ENCODE data around the gene TAP2. TPM values are rescaled to one million over a fixed set of nuclear protein-coding genes. Genes with fewer than 3 reads are reported as not detected.
"Not testable (repeated sequence)": the region's sequence is repeated elsewhere in the genome, so short reads cannot be mapped to it uniquely, and the experiment has no call there.

TAP2 gene
- total and polyA plus RNA-seq, 2 donors from 2014 or later = 25.4 to 37.6 TPM

- no peak overlapping the region for H3K4me3 ChIP-seq (ENCODE audit: low read length in 3 of 3)
- H3K27me3 ChIP-seq (ENCODE audit: control insufficient read depth, insufficient read depth, low read length) = no peaks in the 10 kb centered on the region
- H3K9ac ChIP-seq (ENCODE audit: low read length in 3 of 3) = no peak overlapping the region
- TF ChIP-seq CTCF (IDR thresholded peaks at IDR 0.05; ENCODE audit: borderline replicate concordance, extremely low read depth, insufficient read depth) = peak; percentile 63
- no peaks in the 10 kb centered on the region for H3K36me3 ChIP-seq (ENCODE audit: control insufficient read depth in 2 of 3, insufficient read depth in 3 of 3, low read length in 3 of 3)
- intact Hi-C loops (cut with DNase I) = no loop called here
- FAIRE-seq (peak; percentile 88), DNase-seq (peak in 2 of 5 donors; percentile 83 to 92)
- H3K4me1 ChIP-seq (ENCODE audit: control insufficient read depth in 2 of 3, insufficient read depth in 2 of 3, low read depth in 1 of 3, low read length in 3 of 3) = peaks cover 0 to 4% (median 2%) of the 10 kb centered on the region in 3 donors
- H3K27ac ChIP-seq (ENCODE audit: low read depth in 2 of 2, low read length in 2 of 2) = no peak overlapping the region
- no peaks in the 10 kb centered on the region for H3K9me3 ChIP-seq (ENCODE audit: control insufficient read depth in 2 of 3, insufficient read depth in 1 of 3, low read length in 3 of 3)
Measured at GRCh38 chr6:32885698-32886286, 47.3 kb upstream of the TAP2 start.

GRCh38 chr6:32883789-32884188 is 45.2 kb upstream of the TAP2 start:
- H3K4me3 ChIP-seq (ENCODE audit: low read length in 3 of 3) = no peak overlapping the region
- H3K9ac ChIP-seq (ENCODE audit: low read length in 3 of 3) = no peak overlapping the region
- DNase-seq (peak in 2 of 5 donors; percentile 29 to 77), FAIRE-seq (no peak)
- H3K27me3 ChIP-seq (ENCODE audit: control insufficient read depth, insufficient read depth, low read length) = peaks cover 11% of the 10 kb centered on the region
- H3K9me3 ChIP-seq (ENCODE audit: control insufficient read depth in 2 of 3, insufficient read depth in 1 of 3, low read length in 3 of 3) = no peaks in the 10 kb centered on the region
- TF ChIP-seq CTCF (IDR thresholded peaks at IDR 0.05; ENCODE audit: borderline replicate concordance, extremely low read depth, insufficient read depth) = no peak
- no peak overlapping the region for H3K27ac ChIP-seq (ENCODE audit: low read depth in 2 of 2, low read length in 2 of 2)
- intact Hi-C loops (cut with DNase I) = no loop called here
- peaks cover 0 to 4% (median 2%) of the 10 kb centered on the region in 3 donors for H3K4me1 ChIP-seq (ENCODE audit: control insufficient read depth in 2 of 3, insufficient read depth in 2 of 3, low read depth in 1 of 3, low read length in 3 of 3)
- H3K36me3 ChIP-seq (ENCODE audit: control insufficient read depth in 2 of 3, insufficient read depth in 3 of 3, low read length in 3 of 3) = no peaks in the 10 kb centered on the region

GRCh38 chr6:32882879-32883250 is 44.3 kb upstream of the TAP2 start:
- intact Hi-C loops (cut with DNase I) = no loop called here
- no peak for TF ChIP-seq CTCF (IDR thresholded peaks at IDR 0.05; ENCODE audit: borderline replicate concordance, extremely low read depth, insufficient read depth)
- H3K27ac ChIP-seq (ENCODE audit: low read depth in 2 of 2, low read length in 2 of 2) = no peak overlapping the region
- FAIRE-seq (no peak), DNase-seq (no peak)
- no peak overlapping the region for H3K4me3 ChIP-seq (ENCODE audit: low read length in 3 of 3)
- H3K36me3 ChIP-seq (ENCODE audit: control insufficient read depth in 2 of 3, insufficient read depth in 3 of 3, low read length in 3 of 3) = no peaks in the 10 kb centered on the region
- peaks cover 0 to 4% (median 2%) of the 10 kb centered on the region in 3 donors for H3K4me1 ChIP-seq (ENCODE audit: control insufficient read depth in 2 of 3, insufficient read depth in 2 of 3, low read depth in 1 of 3, low read length in 3 of 3)
- peaks cover 11% of the 10 kb centered on the region for H3K27me3 ChIP-seq (ENCODE audit: control insufficient read depth, insufficient read depth, low read length)
- H3K9ac ChIP-seq (ENCODE audit: low read length in 3 of 3) = no peak overlapping the region
- H3K9me3 ChIP-seq (ENCODE audit: control insufficient read depth in 2 of 3, insufficient read depth in 1 of 3, low read length in 3 of 3) = no peaks in the 10 kb centered on the region

- peaks cover 11% of the 10 kb centered on the region for H3K27me3 ChIP-seq (ENCODE audit: control insufficient read depth, insufficient read depth, low read length)
- H3K4me3 ChIP-seq (ENCODE audit: low read length in 3 of 3); DNase-seq; H3K27ac ChIP-seq (ENCODE audit: low read depth in 2 of 2, low read length in 2 of 2); H3K9ac ChIP-seq (ENCODE audit: low read length in 3 of 3); H3K9me3 ChIP-seq (ENCODE audit: control insufficient read depth in 2 of 3, insufficient read depth in 1 of 3, low read length in 3 of 3); FAIRE-seq; intact Hi-C loops (cut with DNase I); H3K36me3 ChIP-seq (ENCODE audit: control insufficient read depth in 2 of 3, insufficient read depth in 3 of 3, low read length in 3 of 3); H3K4me1 ChIP-seq (ENCODE audit: control insufficient read depth in 2 of 3, insufficient read depth in 2 of 3, low read depth in 1 of 3, low read length in 3 of 3): not testable (repeated sequence)
Measured at GRCh38 chr6:32880962-32881361, 42.4 kb upstream of the TAP2 start.

Data from kidney (tissue), 14 donors.